Panc1 (cell line): ENCODE measurements around the gene ST8SIA6. TPM values are rescaled to one million over a fixed set of nuclear protein-coding genes. Genes with fewer than 3 reads are reported as not detected.

Experiments
- ATAC-seq: fragments of 200-7000 bp; cut with Tn5 transposase; 2 replicates; pipeline ENCODE4 v1.9.1; 2020; ENCODE audit warnings: mild to moderate bottlenecking, moderate library complexity
- BruUV-seq: library from RNA; stranded (reverse); fragments of 400-500 nt; replicated peaks from 2 replicates; lab custom pipeline; 2021; lab: Mats Ljungman, UMichigan
- CTCF ChIA-PET: fragments of 300-600 bp; sonication (Branson Sonifier 250); formaldehyde crosslinking; loops from one replicate; lab custom pipeline; 2022; ENCODE audit warnings: antibody characterized with exemption; lab: Charles Lee
- POLR2A ChIA-PET: fragments of 300-600 bp; sonication (Branson Sonifier 250); formaldehyde crosslinking; loops from one replicate; lab custom pipeline; 2022; ENCODE audit warnings: antibody characterized with exemption; lab: Charles Lee
- DNase-seq: peaks from one replicate; pipeline ENCODE4 v3.0.0-alpha.2; 2010; ENCODE audit warnings: low read depth, low spot score
- H3K27ac ChIP-seq: 2 replicates; pipeline ENCODE4 v1.5.1; 2011; ENCODE audit warnings: mild to moderate bottlenecking, low read length, inconsistent platforms
- H3K27me3 ChIP-seq: fragments of 200-500 bp; sonication (Bioruptor generic); 2 replicates; pipeline ENCODE4 v1.6.0; 2014; ENCODE audit warnings: low read length, inconsistent platforms; ENCODE audit not compliant: control insufficient read depth, insufficient read depth
- H3K36me3 ChIP-seq: fragments of 200-500 bp; sonication (Bioruptor generic); 2 replicates; pipeline ENCODE4 v1.5.1; 2014; ENCODE audit warnings: inconsistent platforms, mild to moderate bottlenecking, low read length, moderate library complexity; ENCODE audit not compliant: control insufficient read depth, insufficient read depth
- H3K4me1 ChIP-seq: 2 replicates; pipeline ENCODE4 v1.5.1; 2011; ENCODE audit warnings: inconsistent platforms, mild to moderate bottlenecking, low read length, moderate library complexity; ENCODE audit not compliant: control insufficient read depth, insufficient read depth
- H3K4me3 ChIP-seq, 2 experiments: 2 replicates each; pipeline ENCODE4 v1.5.1; 2011 to 2012; ENCODE audit warnings: low read depth in 2 of 2, low read length in 2 of 2, mild to moderate bottlenecking in 2 of 2, inconsistent platforms in 1 of 2, moderate library complexity in 1 of 2
- H3K9me3 ChIP-seq: fragments of 200-500 bp; sonication (Bioruptor generic); 2 replicates; pipeline ENCODE4 v1.5.1; 2014; ENCODE audit warnings: low read depth, mild to moderate bottlenecking, inconsistent platforms, low read length, moderate library complexity; ENCODE audit not compliant: control insufficient read depth, insufficient read depth
- CTCF ChIP-seq: fragments of 450-650 bp; IDR thresholded peaks from 2 replicates; pipeline ENCODE4 v1.5.1; 2017; ENCODE audit warnings: mild to moderate bottlenecking
- POLR2AphosphoS5 ChIP-seq: IDR thresholded peaks from 2 replicates; pipeline ENCODE4 v1.6.1; 2012; ENCODE audit warnings: mild to moderate bottlenecking, low read depth, low read length, moderate library complexity
- REST ChIP-seq, 2 experiments: IDR thresholded peaks; 2 replicates each; pipeline ENCODE4 v1.6.1; 2011 to 2012; ENCODE audit warnings: low read depth in 2 of 2, control low read depth in 1 of 2, low read length in 1 of 2, mild to moderate bottlenecking in 1 of 2, moderate library complexity in 1 of 2; ENCODE audit not compliant: insufficient read depth in 1 of 2
- SIN3A ChIP-seq: IDR thresholded peaks from 2 replicates; pipeline ENCODE4 v1.6.1; 2012; ENCODE audit warnings: low read depth, mild to moderate bottlenecking, low read length, moderate library complexity, borderline replicate concordance; ENCODE audit not compliant: insufficient read depth
- TCF7L2 ChIP-seq: IDR thresholded peaks from 2 replicates; pipeline ENCODE4 v1.6.1; 2011; ENCODE audit warnings: mild to moderate bottlenecking, low read depth, low read length, inconsistent platforms
- in situ Hi-C: cut with HindIII; loops from 2 replicates; pipeline ENCODE4 v1.10.0; 2016; ENCODE audit warnings: low sequenced_read_pairs, low pct_unique_long_range_greater_than_20kb
- intact Hi-C: fragments of 100-400 bp; cut with micrococcal nuclease; formaldehyde crosslinking; loops from one replicate; pipeline ENCODE4 v1.10.0; 2022; ENCODE audit not compliant: unreplicated experiment
- total RNA-seq: library from RNA; stranded (reverse); gene quantifications from one replicate; pipeline ENCODE4 v1.2.1, GENCODE V29; 2021; ENCODE audit not compliant: unreplicated experiment

The ST8SIA6 gene
- total RNA-seq, 1 experiment from 2014 or later = 0.82 TPM

- TF ChIP-seq REST (IDR thresholded peaks at IDR 0.05; ENCODE audit: insufficient read depth in 1 of 2, low read depth in 2 of 2, low read length in 1 of 2) (no peak), TCF7L2 (no peak), POLR2AphosphoS5 (no peak), CTCF (no peak), SIN3A (no peak)
- BruUV-seq = no TSS peak
- no peaks in the 10 kb centered on the region for H3K9me3 ChIP-seq
- H3K4me1 ChIP-seq = no peaks in the 10 kb centered on the region; the same call in 1 of the 2 replicates
- no peaks in the 10 kb centered on the region for H3K27me3 ChIP-seq
- H3K27ac ChIP-seq = no peak overlapping the region
- ATAC-seq (no peak), DNase-seq (no peak)
- no peak overlapping the region for H3K4me3 ChIP-seq
- no peaks in the 10 kb centered on the region for H3K36me3 ChIP-seq
- ChIA-PET CTCF (no interaction called here), POLR2A (no interaction called here)
- intact Hi-C loops (no loop called here), in situ Hi-C loops (no loop called here)
These were observed 1.7 kb upstream of the ST8SIA6 start for GRCh38 chr10:17456032-17456548.

DNA sequence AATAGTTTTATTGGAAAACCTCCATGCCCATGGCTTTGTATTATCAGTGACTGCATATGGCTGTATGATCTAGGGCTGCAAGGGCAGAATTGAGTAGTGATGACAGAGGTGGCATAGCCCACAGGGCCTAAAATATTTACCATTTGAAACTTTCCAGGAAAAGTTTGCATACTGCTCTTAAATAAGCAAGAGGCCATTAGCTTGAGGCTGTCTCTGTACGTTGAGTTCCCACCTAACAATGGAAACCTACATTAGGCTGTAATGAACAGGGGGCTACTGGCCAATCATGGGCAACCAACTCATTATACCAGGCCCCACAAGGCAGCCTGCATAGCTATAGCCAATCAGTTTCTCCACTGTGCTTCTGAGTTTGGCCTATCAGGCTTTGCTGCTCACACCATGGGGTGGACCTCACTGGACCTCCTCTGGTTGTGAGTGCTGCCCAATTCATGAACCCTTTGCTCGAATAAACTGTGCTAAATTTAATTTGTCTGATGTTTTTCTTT, 673 bp upstream of the ST8SIA6 start:
- BruUV-seq = no TSS peak
- Histone ChIP-seq H3K4me3 (no peak overlapping the region), H3K27me3 (no peaks in the 10 kb centered on the region), H3K9me3 (no peaks in the 10 kb centered on the region), H3K27ac (no peak overlapping the region), H3K4me1 (no peaks in the 10 kb centered on the region; the same call in 1 of the 2 replicates), H3K36me3 (no peaks in the 10 kb centered on the region)
- TF ChIP-seq SIN3A (no peak), POLR2AphosphoS5 (no peak), TCF7L2 (no peak), REST (IDR thresholded peaks at IDR 0.05; ENCODE audit: insufficient read depth in 1 of 2, low read depth in 2 of 2, low read length in 1 of 2) (no peak), CTCF (no peak)
- in situ Hi-C loops = no loop called here
- ATAC-seq = no peak
- DNase-seq = no peak
- ChIA-PET CTCF (no interaction called here), POLR2A (no interaction called here)
- intact Hi-C loops = no loop called here
